CD14-positive monocyte (primary cell): ENCODE data around the gene CATSPERE. TPM values are rescaled to one million over a fixed set of nuclear protein-coding genes. Genes with fewer than 3 reads are reported as not detected.

Source experiments
- DNase-seq, 3 donors: peaks; one replicate each; pipeline ENCODE4 v3.0.0-alpha.2; 2011 to 2022
- H2AFZ ChIP-seq: 2 replicates; pipeline ENCODE4 v1.6.0; 2012; ENCODE audit warnings: mild to moderate bottlenecking, low read depth, low read length, inconsistent platforms; ENCODE audit not compliant: insufficient read depth, poor library complexity, severe bottlenecking
- H3K27ac ChIP-seq, 2 donors: 1 replicate in 1 of 2; 2 replicates in 1 of 2; pipeline ENCODE4 v1.5.1; 2012 to 2013; ENCODE audit warnings: low read length in 2 of 2, control low read depth in 1 of 2, inconsistent platforms in 1 of 2, low read depth in 1 of 2, mild to moderate bottlenecking in 1 of 2
- H3K27me3 ChIP-seq, 2 donors: one replicate each; pipeline versions ENCODE4 v1.6.0 to v1.6.1; 2011 to 2013; ENCODE audit warnings: low read length in 2 of 2; ENCODE audit not compliant: control insufficient read depth in 2 of 2, insufficient read depth in 2 of 2
- H3K36me3 ChIP-seq, 2 donors: replicated peaks in 1 of 2; 1 replicate in 1 of 2; 2 replicates in 1 of 2; pipeline versions ENCODE4 v1.5.1 to v1.6.1; 2012 to 2013; ENCODE audit warnings: low read length in 2 of 2, control low read depth in 1 of 2, inconsistent platforms in 1 of 2, mild to moderate bottlenecking in 1 of 2; ENCODE audit not compliant: insufficient read depth in 2 of 2, control insufficient read depth in 1 of 2
- H3K4me1 ChIP-seq, 2 donors: 1 replicate in 1 of 2; 2 replicates in 1 of 2; pipeline versions ENCODE4 v1.5.1 to v1.6.1; 2012 to 2013; ENCODE audit warnings: low read length in 2 of 2, control low read depth in 1 of 2, inconsistent platforms in 1 of 2, mild to moderate bottlenecking in 1 of 2, moderate library complexity in 1 of 2; ENCODE audit not compliant: insufficient read depth in 2 of 2, control insufficient read depth in 1 of 2
- H3K4me2 ChIP-seq: replicated peaks from 2 replicates; pipeline ENCODE3; 2012; ENCODE audit warnings: low read length, moderate library complexity, mild to moderate bottlenecking; ENCODE audit not compliant: poor library complexity, severe bottlenecking; ENCODE audit errors: extremely low read depth
- H3K4me3 ChIP-seq, 3 experiments: fragments of 200-600 bp in 1 of 3; sonication (generic) in 1 of 3; replicated peaks in 1 of 3; 1 replicate in 2 of 3; 2 replicates in 1 of 3; pipeline ENCODE4 v1.5.1; 2011 to 2013; ENCODE audit warnings: low read length in 3 of 3, mild to moderate bottlenecking in 3 of 3, control low read depth in 2 of 3, low read depth in 2 of 3, inconsistent platforms in 1 of 3, moderate library complexity in 1 of 3
- H3K79me2 ChIP-seq: 2 replicates; pipeline ENCODE4 v1.6.0; 2012; ENCODE audit warnings: mild to moderate bottlenecking, control low read depth, inconsistent platforms, low read length, moderate library complexity; ENCODE audit not compliant: insufficient read depth
- H3K9ac ChIP-seq: 2 replicates; pipeline ENCODE4 v1.6.0; 2017; ENCODE audit warnings: low read length, mild to moderate bottlenecking; ENCODE audit not compliant: insufficient read depth, poor library complexity, severe bottlenecking
- H3K9me3 ChIP-seq, 2 donors: replicated peaks in 1 of 2; 1 replicate in 1 of 2; 2 replicates in 1 of 2; pipeline versions ENCODE4 v1.5.1 to v1.6.1; 2012 to 2013; ENCODE audit warnings: low read length in 2 of 2, control low read depth in 1 of 2; ENCODE audit not compliant: control insufficient read depth in 1 of 2, insufficient read depth in 1 of 2
- H4K20me1 ChIP-seq: 2 replicates; pipeline ENCODE4 v1.6.0; 2012; ENCODE audit warnings: mild to moderate bottlenecking, low read length, control low read depth, moderate library complexity; ENCODE audit not compliant: insufficient read depth
- H3K27ac Mint-ChIP-seq, 7 donors: one replicate each; pipeline ENCODE4 v1.8.0; 2020; ENCODE audit warnings: mild to moderate bottlenecking in 7 of 7, mixed read lengths in 7 of 7, moderate library complexity in 6 of 7, inconsistent platforms in 2 of 7
- H3K27me3 Mint-ChIP-seq, 3 donors: one replicate each; pipeline ENCODE4 v1.8.0; 2021 to 2022; ENCODE audit warnings: low read depth in 3 of 3, mild to moderate bottlenecking in 3 of 3, mixed read lengths in 3 of 3, moderate library complexity in 3 of 3, inconsistent platforms in 1 of 3
- H3K36me3 Mint-ChIP-seq, 2 donors: one replicate each; pipeline ENCODE4 v1.8.0; 2020; ENCODE audit warnings: mixed read lengths in 2 of 2, inconsistent platforms in 1 of 2, mild to moderate bottlenecking in 1 of 2
- H3K4me1 Mint-ChIP-seq: one replicate; pipeline ENCODE4 v1.8.0; 2020; ENCODE audit warnings: mild to moderate bottlenecking, mixed read lengths
- H3K4me3 Mint-ChIP-seq, 2 donors: one replicate each; pipeline ENCODE4 v1.8.0; 2020; ENCODE audit warnings: mild to moderate bottlenecking in 2 of 2, mixed read lengths in 2 of 2, moderate library complexity in 1 of 2
- H3K9me3 Mint-ChIP-seq, 7 donors: one replicate each; pipeline ENCODE4 v1.8.0; 2020 to 2022; ENCODE audit warnings: mixed read lengths in 7 of 7, mild to moderate bottlenecking in 6 of 7, moderate library complexity in 6 of 7, inconsistent platforms in 2 of 7
- CTCF ChIP-seq: fragments of 200-600 bp; IDR thresholded peaks from one replicate; pipeline ENCODE4 v1.8.0; 2022; ENCODE audit warnings: antibody characterized with exemption, mild to moderate bottlenecking
- WGBS: methylation state at CpG from one replicate; pipeline ENCODE4 v1.1.5; 2013; ENCODE audit warnings: missing lambda C conversion rate; ENCODE audit not compliant: insufficient coverage; 5-methylcytosine and 5-hydroxymethylcytosine counted together
- intact Hi-C, 2 donors: fragments of 100-400 bp; cut with micrococcal nuclease; formaldehyde crosslinking; loops; one replicate each; pipeline versions ENCODE4 v1.15.0 to v1.15.1; 2023
- polyA plus RNA-seq, 3 donors: library from polyadenylated mRNA; depleted of rRNA in 1 of 3; unstranded in 2 of 3; stranded (reverse) in 1 of 3; fragments of 300-500 nt in 2 of 3; fragments of >200 nt in 1 of 3; fragmentation: Illumina TruSeq in 2 of 3; gene quantifications; 1 replicate in 2 of 3; 2 replicates in 1 of 3; pipeline ENCODE4 v1.2.3, GENCODE V29; 2012 to 2021

CATSPERE gene
- polyA plus RNA-seq, 3 donors: 0.63 TPM; not detected in 2

- 93% methylated on average over 3 of the region's 6 CpGs for WGBS
- H3K9me3 Mint-ChIP-seq: peaks cover 0 to 4% (median 0%) of the 10 kb centered on the region in 7 donors
Observed at GRCh38 chr1:244645414-244645813, 184.3 kb downstream of the CATSPERE start.

GRCh38 chr1:244645890-244646289 is 184.8 kb downstream of the CATSPERE start:
- DNase-seq: no peak
- TF ChIP-seq CTCF: no peak
- Mint-ChIP-seq H3K4me1 (no peaks in the 10 kb centered on the region), H3K27me3 (peaks cover 2 to 5% (median 2%) of the 10 kb centered on the region in 3 donors), H3K27ac (no peak overlapping the region), H3K36me3 (no peaks in the 10 kb centered on the region), H3K9me3 (peaks cover 0 to 4% (median 0%) of the 10 kb centered on the region in 7 donors), H3K4me3 (no peak overlapping the region)
- no peaks in the 10 kb centered on the region for H4K20me1 ChIP-seq
- H3K27me3 ChIP-seq: no peaks in the 10 kb centered on the region
- H3K4me1 ChIP-seq: no peaks in the 10 kb centered on the region
- no peaks in the 10 kb centered on the region for H3K9me3 ChIP-seq
- no peak overlapping the region for H2AFZ ChIP-seq
- 100% methylated on average over 1 of the region's 6 CpGs for WGBS
- no peak overlapping the region for H3K9ac ChIP-seq
- no peak overlapping the region for H3K27ac ChIP-seq
- H3K36me3 ChIP-seq: no peaks in the 10 kb centered on the region
- H3K4me2 ChIP-seq: no peak overlapping the region
- intact Hi-C loops: loop anchor here in 1 of 2 donors (10.0 kb wide), 1 partner anchor 591 kb away; the partner anchor contains the start of gene ZBTB18
- H3K4me3 ChIP-seq: no peak overlapping the region
- H3K79me2 ChIP-seq: no peaks in the 10 kb centered on the region

More at GRCh38 chr1:244645414-244645813, 184.3 kb downstream of the CATSPERE start:
- no peak overlapping the region for H3K4me2 ChIP-seq
- Mint-ChIP-seq H3K27ac (no peak overlapping the region), H3K4me1 (no peaks in the 10 kb centered on the region), H3K4me3 (no peak overlapping the region), H3K27me3 (peaks cover 2 to 9% (median 2%) of the 10 kb centered on the region in 3 donors), H3K36me3 (no peaks in the 10 kb centered on the region)
- no peak overlapping the region for H2AFZ ChIP-seq
- no peaks in the 10 kb centered on the region for H3K36me3 ChIP-seq
- intact Hi-C loops: loop anchor here in 1 of 2 donors (10.0 kb wide), 1 partner anchor 591 kb away; the partner anchor contains the start of gene ZBTB18
- no peak for DNase-seq
- no peaks in the 10 kb centered on the region for H3K27me3 ChIP-seq
- H3K4me3 ChIP-seq: no peak overlapping the region
- no peaks in the 10 kb centered on the region for H3K9me3 ChIP-seq
- H4K20me1 ChIP-seq: no peaks in the 10 kb centered on the region
- TF ChIP-seq CTCF: no peak
- H3K27ac ChIP-seq: no peak overlapping the region
- no peaks in the 10 kb centered on the region for H3K79me2 ChIP-seq
- no peaks in the 10 kb centered on the region for H3K4me1 ChIP-seq
- H3K9ac ChIP-seq: no peak overlapping the region
